ENCODE results near the gene BBIP1.

The BBIP1 gene

GRCh38 chr10:110957606-110958005 is 38.6 kb upstream of the BBIP1 start:
- no peaks in the 10 kb centered on the region for H3K36me3 ChIP-seq (ENCODE audit: control insufficient read depth, insufficient read depth, low read length)
- TF ChIP-seq, protein P1, sequence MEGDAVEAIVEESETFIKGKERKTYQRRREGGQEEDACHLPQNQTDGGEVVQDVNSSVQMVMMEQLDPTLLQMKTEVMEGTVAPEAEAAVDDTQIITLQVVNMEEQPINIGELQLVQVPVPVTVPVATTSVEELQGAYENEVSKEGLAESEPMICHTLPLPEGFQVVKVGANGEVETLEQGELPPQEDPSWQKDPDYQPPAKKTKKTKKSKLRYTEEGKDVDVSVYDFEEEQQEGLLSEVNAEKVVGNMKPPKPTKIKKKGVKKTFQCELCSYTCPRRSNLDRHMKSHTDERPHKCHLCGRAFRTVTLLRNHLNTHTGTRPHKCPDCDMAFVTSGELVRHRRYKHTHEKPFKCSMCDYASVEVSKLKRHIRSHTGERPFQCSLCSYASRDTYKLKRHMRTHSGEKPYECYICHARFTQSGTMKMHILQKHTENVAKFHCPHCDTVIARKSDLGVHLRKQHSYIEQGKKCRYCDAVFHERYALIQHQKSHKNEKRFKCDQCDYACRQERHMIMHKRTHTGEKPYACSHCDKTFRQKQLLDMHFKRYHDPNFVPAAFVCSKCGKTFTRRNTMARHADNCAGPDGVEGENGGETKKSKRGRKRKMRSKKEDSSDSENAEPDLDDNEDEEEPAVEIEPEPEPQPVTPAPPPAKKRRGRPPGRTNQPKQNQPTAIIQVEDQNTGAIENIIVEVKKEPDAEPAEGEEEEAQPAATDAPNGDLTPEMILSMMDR (IDR thresholded peaks at IDR 0.05; ENCODE audit: insufficient read depth, low read length, poor library complexity, severe bottlenecking), result no peak
- no peaks in the 10 kb centered on the region for H3K27me3 ChIP-seq (replicated peaks; ENCODE audit: control insufficient read depth, insufficient read depth, low read length)
- H3K4me3 ChIP-seq (replicated peaks; ENCODE audit: low read depth, low read length), result no peak overlapping the region
- no peak for DNase-seq (ENCODE audit: extremely low read depth, insufficient read length)

GRCh38 chr10:110951381-110951780 is 32.4 kb upstream of the BBIP1 start:
- no peaks in the 10 kb centered on the region for H3K27me3 ChIP-seq (replicated peaks; ENCODE audit: control insufficient read depth, insufficient read depth, low read length)
- TF ChIP-seq, protein P1 (IDR thresholded peaks at IDR 0.05; ENCODE audit: insufficient read depth, low read length, poor library complexity, severe bottlenecking), result no peak
- no peak for DNase-seq (ENCODE audit: extremely low read depth, insufficient read length)

GRCh38 chr10:110947061-110947595 is 28.1 kb upstream of the BBIP1 start:
- TF ChIP-seq, protein P1 (IDR thresholded peaks at IDR 0.05; ENCODE audit: insufficient read depth, low read length, poor library complexity, severe bottlenecking), result no peak
- no peak overlapping the region for H3K4me3 ChIP-seq (replicated peaks; ENCODE audit: low read depth, low read length)
- peaks cover 8% of the 10 kb centered on the region for H3K36me3 ChIP-seq (ENCODE audit: control insufficient read depth, insufficient read depth, low read length)
- no peak for DNase-seq (ENCODE audit: extremely low read depth, insufficient read length)
- no peaks in the 10 kb centered on the region for H3K27me3 ChIP-seq (replicated peaks; ENCODE audit: control insufficient read depth, insufficient read depth, low read length)

More at GRCh38 chr10:110951381-110951780, 32.4 kb upstream of the BBIP1 start:
- H3K4me3 ChIP-seq (replicated peaks; ENCODE audit: low read depth, low read length), result no peak overlapping the region
- peaks cover 5% of the 10 kb centered on the region for H3K36me3 ChIP-seq (ENCODE audit: control insufficient read depth, insufficient read depth, low read length)

DNA sequence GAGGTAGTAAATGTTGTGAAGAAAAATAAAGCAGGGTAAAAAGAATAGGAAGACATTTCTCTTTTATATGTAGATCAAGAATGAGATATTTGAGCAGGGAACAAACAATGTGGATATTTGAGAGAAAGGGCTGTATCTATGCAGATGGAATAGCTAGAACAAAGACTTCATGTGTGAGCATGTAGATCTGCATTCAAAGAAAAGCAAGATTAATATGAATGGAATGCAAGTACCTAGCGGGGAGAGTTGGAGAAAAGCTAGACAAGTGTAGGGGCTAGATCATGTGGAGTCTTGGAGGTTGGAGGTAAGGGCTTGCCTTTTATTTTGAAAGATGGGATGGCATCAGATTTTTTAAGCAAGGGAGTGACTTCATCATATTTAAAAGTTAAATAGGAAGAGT is 27.5 kb upstream of the BBIP1 start:
- no peak for DNase-seq (ENCODE audit: extremely low read depth, insufficient read length)
- H3K36me3 ChIP-seq (ENCODE audit: control insufficient read depth, insufficient read depth, low read length), result peaks cover 8% of the 10 kb centered on the region
- TF ChIP-seq, protein P1 (IDR thresholded peaks at IDR 0.05; ENCODE audit: insufficient read depth, low read length, poor library complexity, severe bottlenecking), result no peak
- H3K27me3 ChIP-seq (replicated peaks; ENCODE audit: control insufficient read depth, insufficient read depth, low read length), result no peaks in the 10 kb centered on the region
- H3K4me3 ChIP-seq (replicated peaks; ENCODE audit: low read depth, low read length), result no peak overlapping the region

GRCh38 chr10:110944792-110945396 is 25.9 kb upstream of the BBIP1 start:
- no peak for DNase-seq (ENCODE audit: extremely low read depth, insufficient read length)
- Histone ChIP-seq H3K4me3 (replicated peaks; ENCODE audit: low read depth, low read length) (no peak overlapping the region), H3K27me3 (replicated peaks; ENCODE audit: control insufficient read depth, insufficient read depth, low read length) (no peaks in the 10 kb centered on the region), H3K36me3 (ENCODE audit: control insufficient read depth, insufficient read depth, low read length) (peaks cover 8% of the 10 kb centered on the region)
- TF ChIP-seq, protein P1 (IDR thresholded peaks at IDR 0.05; ENCODE audit: insufficient read depth, low read length, poor library complexity, severe bottlenecking), result no peak
